Mesothelial cell of epicardium (in vitro differentiated cells): ENCODE results near the gene GIGYF1. TPM values are rescaled to one million over a fixed set of nuclear protein-coding genes. Genes with fewer than 3 reads are reported as not detected.

Source experiments
- DNase-seq, 2 experiments: peaks; one replicate each; pipeline ENCODE4 v3.0.0; 2021; ENCODE audit warnings: low spot score in 2 of 2; ENCODE audit not compliant: unreplicated experiment in 2 of 2
- H3K27ac Mint-ChIP-seq: 2 replicates; pipeline ENCODE4 v1.8.0; 2021; ENCODE audit warnings: mixed read lengths
- H3K27me3 Mint-ChIP-seq: 2 replicates; pipeline ENCODE4 v1.8.0; 2021; ENCODE audit warnings: low read depth, mixed read lengths
- H3K36me3 Mint-ChIP-seq: 2 replicates; pipeline ENCODE4 v1.8.0; 2021; ENCODE audit warnings: mixed read lengths
- H3K4me1 Mint-ChIP-seq: 2 replicates; pipeline ENCODE4 v1.8.0; 2021; ENCODE audit warnings: mixed read lengths
- H3K4me3 Mint-ChIP-seq: 2 replicates; pipeline ENCODE4 v1.8.0; 2021; ENCODE audit warnings: mild to moderate bottlenecking, moderate library complexity, mixed read lengths
- H3K9me3 Mint-ChIP-seq: 2 replicates; pipeline ENCODE4 v1.8.0; 2021; ENCODE audit warnings: mixed read lengths
- CTCF ChIP-seq: fragments of 200-600 bp; sonication (generic); IDR thresholded peaks from one replicate; pipeline ENCODE4 v1.5.0; 2021; ENCODE audit warnings: antibody characterized with exemption; ENCODE audit not compliant: unreplicated experiment
- total RNA-seq: library from RNA; stranded (reverse); gene quantifications from 3 replicates; pipeline ENCODE4 v1.2.1, GENCODE V29; 2021

The GIGYF1 gene
- total RNA-seq, 1 donor from 2014 or later = 99.2 TPM

DNA sequence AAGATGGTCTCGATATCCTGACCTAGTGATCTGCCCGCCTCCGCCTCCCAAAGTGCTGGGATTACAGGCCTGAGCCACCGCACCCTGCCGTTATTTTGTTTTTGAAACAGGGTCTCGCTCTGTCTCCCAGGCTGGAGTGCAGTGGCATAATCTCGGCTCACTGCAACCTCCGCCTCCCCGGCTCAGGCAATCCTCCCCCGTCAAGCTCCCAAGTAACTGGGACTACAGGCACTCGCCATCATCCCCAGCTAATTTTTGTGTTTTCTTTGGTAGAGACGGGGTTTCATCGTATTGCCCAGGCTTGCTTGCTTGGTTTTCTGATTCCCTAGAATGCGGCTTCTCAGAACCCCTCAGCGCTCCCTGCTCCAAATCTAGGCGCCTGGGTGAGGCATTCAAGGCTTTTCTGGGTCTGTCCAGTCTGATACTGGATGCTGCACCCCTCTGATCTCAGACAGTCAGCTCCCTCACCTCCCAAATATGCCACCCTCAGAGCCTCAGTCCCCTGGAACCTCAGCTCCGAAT, 54.0 kb downstream of the GIGYF1 start:
- H3K27me3 Mint-ChIP-seq = peaks cover 14% of the 10 kb centered on the region
- TF ChIP-seq CTCF = no peak
- no peak overlapping the region for H3K27ac Mint-ChIP-seq
- H3K4me1 Mint-ChIP-seq = no peaks in the 10 kb centered on the region
- H3K36me3 Mint-ChIP-seq = no peaks in the 10 kb centered on the region
- H3K4me3 Mint-ChIP-seq = no peak overlapping the region
- no peaks in the 10 kb centered on the region for H3K9me3 Mint-ChIP-seq
- DNase-seq = no peak

DNA sequence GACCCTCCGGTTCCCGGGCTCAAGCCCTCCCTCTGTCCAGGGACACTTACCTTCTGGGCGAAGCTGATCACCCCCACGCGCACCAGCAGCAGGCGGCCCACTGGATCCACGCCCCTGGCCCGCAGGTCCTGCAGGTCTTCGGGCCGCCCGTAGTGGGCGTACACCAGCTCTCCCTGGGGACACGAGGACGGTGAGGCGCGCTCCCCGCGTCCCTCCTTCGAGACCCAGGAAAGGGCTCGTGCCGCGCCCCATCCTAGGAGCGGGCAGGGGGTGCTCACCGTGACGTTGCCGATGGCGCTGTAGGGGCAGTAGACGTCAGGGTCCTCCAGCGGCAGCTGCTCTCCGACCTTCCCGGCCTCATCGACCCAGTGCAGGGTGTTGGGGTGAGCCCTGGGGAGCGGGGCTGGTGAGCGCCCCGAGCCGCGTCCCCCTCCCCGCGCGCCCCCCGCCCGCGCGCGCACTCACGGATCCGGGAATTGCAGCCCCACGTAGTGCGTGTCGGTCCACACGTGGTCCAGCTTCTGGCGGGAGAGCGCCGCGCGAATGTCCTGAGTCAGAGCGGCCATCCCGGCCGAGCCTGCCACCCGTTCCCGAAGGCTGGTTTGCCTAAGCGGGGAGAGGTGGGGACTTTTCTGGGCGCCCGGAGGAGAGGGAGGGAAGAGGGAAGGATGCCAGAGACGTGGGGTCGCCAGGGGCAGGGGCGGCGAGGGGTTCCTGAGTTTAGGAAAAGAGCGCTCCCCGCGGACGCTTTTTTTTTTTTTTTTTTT, 60.9 kb downstream of the GIGYF1 start:
- H3K27ac Mint-ChIP-seq = no peak overlapping the region

DNA sequence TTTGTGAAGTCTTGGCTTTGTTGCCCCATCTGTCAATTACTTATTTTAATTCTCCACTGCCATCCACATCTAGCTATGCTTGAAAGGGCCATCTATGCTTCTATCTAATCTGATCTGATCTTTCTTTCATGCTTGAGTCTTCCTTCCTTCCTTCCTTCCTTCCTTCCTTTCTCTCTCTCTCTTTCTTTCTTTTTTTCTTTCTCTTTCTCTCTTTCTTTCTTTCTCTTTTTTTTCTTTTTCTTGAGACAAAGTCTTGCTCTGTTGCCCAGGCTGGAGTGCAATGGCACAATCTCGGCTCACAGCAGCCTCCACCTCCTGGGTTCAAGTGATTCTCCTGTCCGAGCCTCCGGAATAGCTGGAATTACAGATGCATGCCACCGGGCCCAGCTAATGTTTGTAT, 64.0 kb downstream of the GIGYF1 start:
- no peaks in the 10 kb centered on the region for H3K36me3 Mint-ChIP-seq
- peaks cover 36% of the 10 kb centered on the region for H3K27me3 Mint-ChIP-seq
- no peak overlapping the region for H3K4me3 Mint-ChIP-seq
- H3K4me1 Mint-ChIP-seq = peaks cover 6% of the 10 kb centered on the region
- H3K27ac Mint-ChIP-seq = no peak overlapping the region
- DNase-seq = no peak
- H3K9me3 Mint-ChIP-seq = no peaks in the 10 kb centered on the region
- no peak for TF ChIP-seq CTCF

More for the DNA sequence above, 60.9 kb downstream of the GIGYF1 start:
- Mint-ChIP-seq H3K4me3 (peak overlapping the region; percentile 64), H3K36me3 (no peaks in the 10 kb centered on the region), H3K9me3 (no peaks in the 10 kb centered on the region), H3K4me1 (peaks cover 6% of the 10 kb centered on the region), H3K27me3 (peaks cover 44% of the 10 kb centered on the region)
- TF ChIP-seq CTCF = no peak
- peak in 1 of 2 experiments; percentile 56 for DNase-seq

Other genes with a start within 250 kb of the GIGYF1 start
- gene SPACDR, start 230.0 kb downstream of the GIGYF1 start, total RNA-seq = 2.0 to 3.6 TPM (median 3.3 TPM) in 3 replicates
- gene TSC22D4, start 215.0 kb downstream of the GIGYF1 start, total RNA-seq = 50.5 to 52.7 TPM (median 52.4 TPM) in 3 replicates
- gene NYAP1, start 210.3 kb downstream of the GIGYF1 start, total RNA-seq = 8.2 to 8.5 TPM (median 8.4 TPM) in 3 replicates
- gene AGFG2, start 155.0 kb downstream of the GIGYF1 start, total RNA-seq = 7.7 to 9.1 TPM (median 8.3 TPM) in 3 replicates
- 7.9 to 13.5 TPM (median 10.6 TPM) in 3 replicates for gene SAP25, start 120.3 kb downstream of the GIGYF1 start, total RNA-seq
- gene LRCH4, start 108.1 kb downstream of the GIGYF1 start, total RNA-seq = 117 to 128 TPM (median 127 TPM) in 3 replicates
- 0.54 to 0.93 TPM (median 0.64 TPM) in 3 replicates for gene FBXO24, start 107.9 kb downstream of the GIGYF1 start, total RNA-seq
- gene PCOLCE, start 91.9 kb downstream of the GIGYF1 start, total RNA-seq = 461 to 479 TPM (median 479 TPM) in 3 replicates
- 22.5 to 25.9 TPM (median 24.7 TPM) in 3 replicates for gene MOSPD3, start 81.7 kb downstream of the GIGYF1 start, total RNA-seq
- gene TFR2, start 52.7 kb downstream of the GIGYF1 start, total RNA-seq = 0.38 to 0.69 TPM (median 0.54 TPM) in 3 replicates
- not detected in 3 replicates for gene ACTL6B, start 37.8 kb downstream of the GIGYF1 start, total RNA-seq
- gene GNB2, start 20.5 kb downstream of the GIGYF1 start, total RNA-seq = 173 to 178 TPM (median 174 TPM) in 3 replicates
- gene POP7, start 11.9 kb upstream of the GIGYF1 start, total RNA-seq = 26.0 to 27.2 TPM (median 26.6 TPM) in 3 replicates
- 0.16 to 0.27 TPM in 2 of 3 replicates, not detected in the other for gene EPO, start 26.2 kb upstream of the GIGYF1 start, total RNA-seq
- gene ZAN, start 39.3 kb upstream of the GIGYF1 start, total RNA-seq = not detected in 3 replicates
- 120 to 127 TPM (median 125 TPM) in 3 replicates for gene EPHB4, start 133.3 kb upstream of the GIGYF1 start, total RNA-seq
- gene SLC12A9, start 158.5 kb upstream of the GIGYF1 start, total RNA-seq = 30.9 to 39.1 TPM (median 37.5 TPM) in 3 replicates
- gene TRIP6, start 173.1 kb upstream of the GIGYF1 start, total RNA-seq = 101 to 109 TPM (median 107 TPM) in 3 replicates
- 229 to 245 TPM (median 240 TPM) in 3 replicates for gene SRRT, start 180.9 kb upstream of the GIGYF1 start, total RNA-seq
- gene UFSP1, start 195.5 kb upstream of the GIGYF1 start, total RNA-seq = 6.0 to 8.0 TPM (median 6.4 TPM) in 3 replicates
- gene ACHE, start 201.6 kb upstream of the GIGYF1 start, total RNA-seq = 9.2 to 10.4 TPM (median 9.6 TPM) in 3 replicates